Subcutaneous abdominal adipose tissue (tissue), 5 donors: ENCODE results near the gene COL5A2.

Source experiments
- H3K27ac ChIP-seq: one replicate; pipeline ENCODE4 v1.7.0; 2013; ENCODE audit warnings: low read depth, mild to moderate bottlenecking, inconsistent platforms, low read length, moderate library complexity
- H3K27me3 ChIP-seq, 5 donors: one replicate each; pipeline ENCODE4 v1.7.0; 2013; ENCODE audit warnings: low read length in 5 of 5, inconsistent platforms in 1 of 5; ENCODE audit not compliant: control insufficient read depth in 5 of 5, insufficient read depth in 4 of 5
- H3K36me3 ChIP-seq, 5 donors: one replicate each; pipeline ENCODE4 v1.7.0; 2013; ENCODE audit warnings: low read length in 5 of 5; ENCODE audit not compliant: control insufficient read depth in 5 of 5, insufficient read depth in 5 of 5
- H3K4me1 ChIP-seq, 5 donors: one replicate each; pipeline ENCODE4 v1.7.0; 2013; ENCODE audit warnings: low read length in 5 of 5, mild to moderate bottlenecking in 3 of 5, moderate library complexity in 1 of 5; ENCODE audit not compliant: control insufficient read depth in 5 of 5, insufficient read depth in 5 of 5
- H3K4me3 ChIP-seq, 5 donors: one replicate each; pipeline ENCODE4 v1.7.0; 2013; ENCODE audit warnings: low read length in 5 of 5, low read depth in 1 of 5
- H3K9ac ChIP-seq, 5 donors: one replicate each; pipeline ENCODE4 v1.7.0; 2013; ENCODE audit warnings: low read length in 5 of 5, mild to moderate bottlenecking in 4 of 5, moderate library complexity in 3 of 5
- H3K9me3 ChIP-seq, 5 donors: one replicate each; pipeline ENCODE4 v1.7.0; 2013; ENCODE audit warnings: low read length in 5 of 5; ENCODE audit not compliant: control insufficient read depth in 5 of 5
- donor health status: healthy.
- donor health status: healthy.
- donor health status: healthy.
- donor health status: healthy.
- donor health status: healthy.

Gene COL5A2

GRCh38 chr2:189153619-189154018 lies 25.9 kb downstream of the COL5A2 start:
- Histone ChIP-seq H3K27ac (no peak overlapping the region), H3K9me3 (no peaks in the 10 kb centered on the region), H3K4me3 (no peak overlapping the region), H3K27me3 (no peaks in the 10 kb centered on the region), H3K4me1 (peaks cover 2 to 49% (median 35%) of the 10 kb centered on the region in 5 donors), H3K9ac (no peak overlapping the region), H3K36me3 (no peaks in the 10 kb centered on the region)

- H3K27ac ChIP-seq = peak overlapping the region; percentile 90
- H3K4me3 ChIP-seq = peak overlapping the region in 3 of 5 donors; percentile 1 to 51 (median 23)
- peaks cover 2 to 47% (median 35%) of the 10 kb centered on the region in 5 donors for H3K4me1 ChIP-seq
- H3K36me3 ChIP-seq = no peaks in the 10 kb centered on the region
- no peaks in the 10 kb centered on the region for H3K9me3 ChIP-seq
- no peaks in the 10 kb centered on the region for H3K27me3 ChIP-seq
- peak overlapping the region in 1 of 5 donors; percentile 52 for H3K9ac ChIP-seq
These were observed 27.1 kb downstream of the COL5A2 start for GRCh38 chr2:189152483-189152882.

- Histone ChIP-seq H3K27ac (peak overlapping the region; percentile 90), H3K4me1 (peaks cover 2 to 47% (median 35%) of the 10 kb centered on the region in 5 donors), H3K9me3 (no peaks in the 10 kb centered on the region)
These were observed 27.7 kb downstream of the COL5A2 start for GRCh38 chr2:189151906-189152305.

GRCh38 chr2:189150033-189150432 lies 29.5 kb downstream of the COL5A2 start:
- Histone ChIP-seq H3K9ac (peak overlapping the region in 1 of 5 donors; percentile 32), H3K27ac (peak overlapping the region; percentile 90), H3K9me3 (no peaks in the 10 kb centered on the region), H3K4me1 (peaks cover 2 to 49% (median 38%) of the 10 kb centered on the region in 5 donors), H3K4me3 (no peak overlapping the region), H3K36me3 (no peaks in the 10 kb centered on the region), H3K27me3 (no peaks in the 10 kb centered on the region)

More at GRCh38 chr2:189151906-189152305, 27.7 kb downstream of the COL5A2 start:
- Histone ChIP-seq H3K27me3 (no peaks in the 10 kb centered on the region), H3K36me3 (no peaks in the 10 kb centered on the region), H3K4me3 (peak overlapping the region in 2 of 5 donors; percentile 1 to 51), H3K9ac (peak overlapping the region in 1 of 5 donors; percentile 52)

GRCh38 chr2:189147989-189148388 lies 31.6 kb downstream of the COL5A2 start:
- no peaks in the 10 kb centered on the region for H3K9me3 ChIP-seq
- no peaks in the 10 kb centered on the region for H3K36me3 ChIP-seq
- no peaks in the 10 kb centered on the region for H3K27me3 ChIP-seq
- H3K27ac ChIP-seq = peak overlapping the region; percentile 90
- H3K9ac ChIP-seq = no peak overlapping the region
- H3K4me3 ChIP-seq = no peak overlapping the region
- H3K4me1 ChIP-seq = peaks cover 0 to 53% (median 34%) of the 10 kb centered on the region in 5 donors

- Histone ChIP-seq H3K27me3 (no peaks in the 10 kb centered on the region), H3K36me3 (no peaks in the 10 kb centered on the region), H3K9me3 (no peaks in the 10 kb centered on the region), H3K4me1 (peaks cover 0 to 49% (median 29%) of the 10 kb centered on the region in 5 donors), H3K4me3 (no peak overlapping the region), H3K27ac (peak overlapping the region; percentile 90), H3K9ac (no peak overlapping the region)
These were observed 32.2 kb downstream of the COL5A2 start for GRCh38 chr2:189147361-189147760.

GRCh38 chr2:189146553-189146952 lies 33.0 kb downstream of the COL5A2 start:
- H3K9me3 ChIP-seq = no peaks in the 10 kb centered on the region
- no peaks in the 10 kb centered on the region for H3K27me3 ChIP-seq
- H3K9ac ChIP-seq = no peak overlapping the region
- H3K27ac ChIP-seq = peak overlapping the region; percentile 90
- H3K36me3 ChIP-seq = no peaks in the 10 kb centered on the region
- H3K4me3 ChIP-seq = no peak overlapping the region
- peaks cover 0 to 41% (median 21%) of the 10 kb centered on the region in 5 donors for H3K4me1 ChIP-seq

- H3K9ac ChIP-seq = no peak overlapping the region
- H3K27ac ChIP-seq = no peak overlapping the region
- peaks cover 0 to 27% (median 10%) of the 10 kb centered on the region in 5 donors for H3K4me1 ChIP-seq
- H3K9me3 ChIP-seq = no peaks in the 10 kb centered on the region
- H3K4me3 ChIP-seq = peak overlapping the region in 1 of 5 donors; percentile 7
- no peaks in the 10 kb centered on the region for H3K27me3 ChIP-seq
- H3K36me3 ChIP-seq = no peaks in the 10 kb centered on the region
These were observed 34.8 kb downstream of the COL5A2 start for GRCh38 chr2:189144700-189145211.

GRCh38 chr2:189143925-189144324 lies 35.6 kb downstream of the COL5A2 start:
- Histone ChIP-seq H3K27ac (peak overlapping the region; percentile 64), H3K9me3 (no peaks in the 10 kb centered on the region), H3K4me1 (peaks cover 0 to 27% (median 9%) of the 10 kb centered on the region in 5 donors), H3K27me3 (no peaks in the 10 kb centered on the region), H3K9ac (peak overlapping the region in 1 of 5 donors; percentile 13), H3K36me3 (no peaks in the 10 kb centered on the region), H3K4me3 (no peak overlapping the region)

GRCh38 chr2:189142893-189143759 lies 36.4 kb downstream of the COL5A2 start:
- Histone ChIP-seq H3K27me3 (no peaks in the 10 kb centered on the region), H3K9me3 (no peaks in the 10 kb centered on the region), H3K4me3 (no peak overlapping the region), H3K36me3 (no peaks in the 10 kb centered on the region), H3K27ac (peak overlapping the region; percentile 64), H3K4me1 (peaks cover 0 to 27% (median 9%) of the 10 kb centered on the region in 5 donors), H3K9ac (peak overlapping the region in 1 of 5 donors; percentile 13)
